HEK293 (cell line): ENCODE measurements around the gene MAP1LC3B2.

Experiments
- HOXD13 ChIP-seq: sonication (generic); formaldehyde crosslinking; IDR thresholded peaks from 2 replicates; pipeline ENCODE4 v1.8.0; 2022; ENCODE audit warnings: missing genetic modification reagents, borderline replicate concordance
- KLF9 ChIP-seq: fragments of 450-650 bp; formaldehyde crosslinking; IDR thresholded peaks from 2 replicates; pipeline ENCODE4 v1.5.1; 2016; ENCODE audit warnings: missing biosample characterization, missing genetic modification characterization, low read depth
- PRDM1 ChIP-seq: fragments of 450-650 bp; formaldehyde crosslinking; IDR thresholded peaks from 2 replicates; pipeline ENCODE4; 2016; ENCODE audit warnings: missing biosample characterization, missing genetic modification characterization
- ZBTB1 ChIP-seq: fragments of 450-650 bp; formaldehyde crosslinking; IDR thresholded peaks from 2 replicates; pipeline ENCODE4 v1.5.1; 2016; ENCODE audit warnings: missing biosample characterization, missing genetic modification characterization
- ZNF221 ChIP-seq: fragments of 450-650 bp; formaldehyde crosslinking; IDR thresholded peaks from 2 replicates; pipeline ENCODE4 v1.5.1; 2017; ENCODE audit warnings: missing biosample characterization, missing genetic modification characterization, borderline replicate concordance
- ZNF292 ChIP-seq: fragments of 450-650 bp; formaldehyde crosslinking; IDR thresholded peaks from 2 replicates; pipeline ENCODE4 v1.5.1; 2016; ENCODE audit warnings: low read depth, missing biosample characterization, missing genetic modification characterization, borderline replicate concordance
- ZNF623 ChIP-seq: fragments of 450-650 bp; formaldehyde crosslinking; IDR thresholded peaks from 2 replicates; pipeline ENCODE4 v1.5.1; 2016; ENCODE audit warnings: missing biosample characterization, missing genetic modification characterization
- ZNF624 ChIP-seq: fragments of 450-650 bp; formaldehyde crosslinking; IDR thresholded peaks from 2 replicates; pipeline ENCODE4 v1.5.1; 2017; ENCODE audit warnings: missing biosample characterization, missing genetic modification characterization
- ZSCAN23 ChIP-seq: fragments of 450-650 bp; formaldehyde crosslinking; IDR thresholded peaks from 2 replicates; pipeline ENCODE4 v1.5.1; 2016; ENCODE audit warnings: missing biosample characterization, missing genetic modification characterization
- TF ChIP-seq, protein P1 (sequence below): fragments of 450-650 bp; formaldehyde crosslinking; IDR thresholded peaks from 2 replicates; pipeline ENCODE4 v1.5.1; 2016; ENCODE audit warnings: missing biosample characterization, missing genetic modification characterization
- TF ChIP-seq, protein P2 (sequence below): fragments of 450-650 bp; formaldehyde crosslinking; optimal IDR thresholded peaks from 2 replicates; pipeline ENCODE3; 2016; ENCODE audit warnings: missing biosample characterization, mild to moderate bottlenecking, missing genetic modification characterization
- TF ChIP-seq, protein P3 (sequence below): fragments of 450-650 bp; formaldehyde crosslinking; conservative IDR thresholded peaks from 2 replicates; pipeline ENCODE4 v1.5.1; 2016; ENCODE audit warnings: low read depth, missing biosample characterization, missing genetic modification characterization
- TF ChIP-seq, protein P4 (sequence below): fragments of 450-650 bp; formaldehyde crosslinking; IDR thresholded peaks from 2 replicates; pipeline ENCODE4 v1.5.1; 2016; ENCODE audit warnings: missing biosample characterization, missing genetic modification characterization
- TF ChIP-seq, protein P5 (sequence below): fragments of 450-650 bp; formaldehyde crosslinking; IDR thresholded peaks from 2 replicates; pipeline ENCODE4 v1.5.1; 2016; ENCODE audit warnings: missing biosample characterization, missing genetic modification characterization
- TF ChIP-seq, protein P6 (sequence below): sonication (generic); formaldehyde crosslinking; IDR thresholded peaks from 2 replicates; pipeline ENCODE4 v1.8.1; 2022; ENCODE audit warnings: mild to moderate bottlenecking, moderate library complexity, missing genetic modification reagents
- TF ChIP-seq, protein P7 (sequence below): fragments of 450-650 bp; formaldehyde crosslinking; IDR thresholded peaks from 2 replicates; pipeline ENCODE4 v1.5.1; 2016; ENCODE audit warnings: missing biosample characterization, missing genetic modification characterization
- TF ChIP-seq, protein P8 (sequence below): fragments of 450-650 bp; formaldehyde crosslinking; conservative IDR thresholded peaks from 2 replicates; pipeline ENCODE4 v1.5.1; 2016; ENCODE audit warnings: low read depth, missing biosample characterization, missing genetic modification characterization

The MAP1LC3B2 gene

DNA sequence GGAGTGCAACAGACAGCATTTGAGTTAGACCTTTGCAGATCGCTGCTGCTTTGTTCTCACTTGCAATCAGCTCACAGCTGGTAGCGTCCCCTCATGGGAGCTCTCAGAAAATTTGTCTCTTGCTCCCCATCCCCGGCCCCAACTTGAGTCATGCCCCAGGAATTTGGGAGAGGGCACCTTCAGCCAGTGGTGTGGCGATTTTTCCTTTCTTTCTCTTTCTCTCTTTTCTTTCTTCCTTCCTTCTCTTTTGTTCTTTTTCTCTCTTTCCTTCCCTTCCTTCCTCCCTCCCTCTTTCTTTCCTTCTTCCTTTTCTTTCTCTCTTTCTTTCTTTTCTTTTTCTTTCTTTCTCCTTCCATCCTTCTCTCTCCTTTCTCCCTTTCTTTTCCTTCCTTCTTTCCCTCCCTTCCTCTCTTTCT lies 34.2 kb upstream of the MAP1LC3B2 start (continued):
- TF ChIP-seq, protein P1, sequence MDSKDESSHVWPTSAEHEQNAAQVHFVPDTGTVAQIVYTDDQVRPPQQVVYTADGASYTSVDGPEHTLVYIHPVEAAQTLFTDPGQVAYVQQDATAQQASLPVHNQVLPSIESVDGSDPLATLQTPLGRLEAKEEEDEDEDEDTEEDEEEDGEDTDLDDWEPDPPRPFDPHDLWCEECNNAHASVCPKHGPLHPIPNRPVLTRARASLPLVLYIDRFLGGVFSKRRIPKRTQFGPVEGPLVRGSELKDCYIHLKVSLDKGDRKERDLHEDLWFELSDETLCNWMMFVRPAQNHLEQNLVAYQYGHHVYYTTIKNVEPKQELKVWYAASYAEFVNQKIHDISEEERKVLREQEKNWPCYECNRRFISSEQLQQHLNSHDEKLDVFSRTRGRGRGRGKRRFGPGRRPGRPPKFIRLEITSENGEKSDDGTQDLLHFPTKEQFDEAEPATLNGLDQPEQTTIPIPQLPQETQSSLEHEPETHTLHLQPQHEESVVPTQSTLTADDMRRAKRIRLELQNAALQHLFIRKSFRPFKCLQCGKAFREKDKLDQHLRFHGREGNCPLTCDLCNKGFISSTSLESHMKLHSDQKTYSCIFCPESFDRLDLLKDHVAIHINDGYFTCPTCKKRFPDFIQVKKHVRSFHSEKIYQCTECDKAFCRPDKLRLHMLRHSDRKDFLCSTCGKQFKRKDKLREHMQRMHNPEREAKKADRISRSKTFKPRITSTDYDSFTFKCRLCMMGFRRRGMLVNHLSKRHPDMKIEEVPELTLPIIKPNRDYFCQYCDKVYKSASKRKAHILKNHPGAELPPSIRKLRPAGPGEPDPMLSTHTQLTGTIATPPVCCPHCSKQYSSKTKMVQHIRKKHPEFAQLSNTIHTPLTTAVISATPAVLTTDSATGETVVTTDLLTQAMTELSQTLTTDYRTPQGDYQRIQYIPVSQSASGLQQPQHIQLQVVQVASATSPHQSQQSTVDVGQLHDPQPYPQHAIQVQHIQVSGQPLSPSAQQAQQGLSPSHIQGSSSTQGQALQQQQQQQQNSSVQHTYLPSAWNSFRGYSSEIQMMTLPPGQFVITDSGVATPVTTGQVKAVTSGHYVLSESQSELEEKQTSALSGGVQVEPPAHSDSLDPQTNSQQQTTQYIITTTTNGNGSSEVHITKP (tag by site-specific recombination) = peak; percentile 77
- TF ChIP-seq ZNF624 (tag by site-specific recombination) (no peak), ZNF623 (tag by site-specific recombination) (no peak), ZNF221 (no peak), ZSCAN23 (tag by site-specific recombination) (no peak; the same call in 1 of the 2 replicates), HOXD13 (CRISPR knock-in tag) (no peak), ZBTB1 (tag by site-specific recombination) (no peak), KLF9 (tag by site-specific recombination) (no peak; the same call in 1 of the 2 replicates), ZNF292 (tag by site-specific recombination) (no peak), PRDM1 (tag by site-specific recombination) (peak; percentile 91; the same call in 1 of the 2 replicates)
- TF ChIP-seq, protein P2, sequence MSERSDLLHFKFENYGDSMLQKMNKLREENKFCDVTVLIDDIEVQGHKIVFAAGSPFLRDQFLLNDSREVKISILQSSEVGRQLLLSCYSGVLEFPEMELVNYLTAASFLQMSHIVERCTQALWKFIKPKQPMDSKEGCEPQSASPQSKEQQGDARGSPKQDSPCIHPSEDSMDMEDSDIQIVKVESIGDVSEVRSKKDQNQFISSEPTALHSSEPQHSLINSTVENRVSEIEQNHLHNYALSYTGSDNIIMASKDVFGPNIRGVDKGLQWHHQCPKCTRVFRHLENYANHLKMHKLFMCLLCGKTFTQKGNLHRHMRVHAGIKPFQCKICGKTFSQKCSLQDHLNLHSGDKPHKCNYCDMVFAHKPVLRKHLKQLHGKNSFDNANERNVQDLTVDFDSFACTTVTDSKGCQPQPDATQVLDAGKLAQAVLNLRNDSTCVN = no peak
- TF ChIP-seq, protein P3, sequence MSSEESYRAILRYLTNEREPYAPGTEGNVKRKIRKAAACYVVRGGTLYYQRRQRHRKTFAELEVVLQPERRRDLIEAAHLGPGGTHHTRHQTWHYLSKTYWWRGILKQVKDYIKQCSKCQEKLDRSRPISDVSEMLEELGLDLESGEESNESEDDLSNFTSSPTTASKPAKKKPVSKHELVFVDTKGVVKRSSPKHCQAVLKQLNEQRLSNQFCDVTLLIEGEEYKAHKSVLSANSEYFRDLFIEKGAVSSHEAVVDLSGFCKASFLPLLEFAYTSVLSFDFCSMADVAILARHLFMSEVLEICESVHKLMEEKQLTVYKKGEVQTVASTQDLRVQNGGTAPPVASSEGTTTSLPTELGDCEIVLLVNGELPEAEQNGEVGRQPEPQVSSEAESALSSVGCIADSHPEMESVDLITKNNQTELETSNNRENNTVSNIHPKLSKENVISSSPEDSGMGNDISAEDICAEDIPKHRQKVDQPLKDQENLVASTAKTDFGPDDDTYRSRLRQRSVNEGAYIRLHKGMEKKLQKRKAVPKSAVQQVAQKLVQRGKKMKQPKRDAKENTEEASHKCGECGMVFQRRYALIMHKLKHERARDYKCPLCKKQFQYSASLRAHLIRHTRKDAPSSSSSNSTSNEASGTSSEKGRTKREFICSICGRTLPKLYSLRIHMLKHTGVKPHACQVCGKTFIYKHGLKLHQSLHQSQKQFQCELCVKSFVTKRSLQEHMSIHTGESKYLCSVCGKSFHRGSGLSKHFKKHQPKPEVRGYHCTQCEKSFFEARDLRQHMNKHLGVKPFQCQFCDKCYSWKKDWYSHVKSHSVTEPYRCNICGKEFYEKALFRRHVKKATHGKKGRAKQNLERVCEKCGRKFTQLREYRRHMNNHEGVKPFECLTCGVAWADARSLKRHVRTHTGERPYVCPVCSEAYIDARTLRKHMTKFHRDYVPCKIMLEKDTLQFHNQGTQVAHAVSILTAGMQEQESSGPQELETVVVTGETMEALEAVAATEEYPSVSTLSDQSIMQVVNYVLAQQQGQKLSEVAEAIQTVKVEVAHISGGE = no peak
- TF ChIP-seq, protein P4, sequence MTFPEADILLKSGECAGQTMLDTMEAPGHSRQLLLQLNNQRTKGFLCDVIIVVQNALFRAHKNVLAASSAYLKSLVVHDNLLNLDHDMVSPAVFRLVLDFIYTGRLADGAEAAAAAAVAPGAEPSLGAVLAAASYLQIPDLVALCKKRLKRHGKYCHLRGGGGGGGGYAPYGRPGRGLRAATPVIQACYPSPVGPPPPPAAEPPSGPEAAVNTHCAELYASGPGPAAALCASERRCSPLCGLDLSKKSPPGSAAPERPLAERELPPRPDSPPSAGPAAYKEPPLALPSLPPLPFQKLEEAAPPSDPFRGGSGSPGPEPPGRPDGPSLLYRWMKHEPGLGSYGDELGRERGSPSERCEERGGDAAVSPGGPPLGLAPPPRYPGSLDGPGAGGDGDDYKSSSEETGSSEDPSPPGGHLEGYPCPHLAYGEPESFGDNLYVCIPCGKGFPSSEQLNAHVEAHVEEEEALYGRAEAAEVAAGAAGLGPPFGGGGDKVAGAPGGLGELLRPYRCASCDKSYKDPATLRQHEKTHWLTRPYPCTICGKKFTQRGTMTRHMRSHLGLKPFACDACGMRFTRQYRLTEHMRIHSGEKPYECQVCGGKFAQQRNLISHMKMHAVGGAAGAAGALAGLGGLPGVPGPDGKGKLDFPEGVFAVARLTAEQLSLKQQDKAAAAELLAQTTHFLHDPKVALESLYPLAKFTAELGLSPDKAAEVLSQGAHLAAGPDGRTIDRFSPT (tag by site-specific recombination) = 0 out of 2 replicates have a peak, but pooled peaks have one; percentile 29
- TF ChIP-seq, protein P5, sequence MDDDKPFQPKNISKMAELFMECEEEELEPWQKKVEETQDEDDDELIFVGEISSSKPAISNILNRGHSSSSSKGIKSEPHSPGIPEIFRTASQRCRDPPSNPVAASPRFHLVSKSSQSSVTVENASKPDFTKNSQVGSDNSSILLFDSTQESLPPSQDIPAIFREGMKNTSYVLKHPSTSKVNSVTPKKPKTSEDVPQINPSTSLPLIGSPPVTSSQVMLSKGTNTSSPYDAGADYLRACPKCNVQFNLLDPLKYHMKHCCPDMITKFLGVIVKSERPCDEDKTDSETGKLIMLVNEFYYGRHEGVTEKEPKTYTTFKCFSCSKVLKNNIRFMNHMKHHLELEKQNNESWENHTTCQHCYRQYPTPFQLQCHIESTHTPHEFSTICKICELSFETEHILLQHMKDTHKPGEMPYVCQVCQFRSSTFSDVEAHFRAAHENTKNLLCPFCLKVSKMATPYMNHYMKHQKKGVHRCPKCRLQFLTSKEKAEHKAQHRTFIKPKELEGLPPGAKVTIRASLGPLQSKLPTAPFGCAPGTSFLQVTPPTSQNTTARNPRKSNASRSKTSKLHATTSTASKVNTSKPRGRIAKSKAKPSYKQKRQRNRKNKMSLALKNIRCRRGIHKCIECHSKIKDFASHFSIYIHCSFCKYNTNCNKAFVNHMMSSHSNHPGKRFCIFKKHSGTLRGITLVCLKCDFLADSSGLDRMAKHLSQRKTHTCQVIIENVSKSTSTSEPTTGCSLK (tag by site-specific recombination) = no peak
- TF ChIP-seq, protein P6, sequence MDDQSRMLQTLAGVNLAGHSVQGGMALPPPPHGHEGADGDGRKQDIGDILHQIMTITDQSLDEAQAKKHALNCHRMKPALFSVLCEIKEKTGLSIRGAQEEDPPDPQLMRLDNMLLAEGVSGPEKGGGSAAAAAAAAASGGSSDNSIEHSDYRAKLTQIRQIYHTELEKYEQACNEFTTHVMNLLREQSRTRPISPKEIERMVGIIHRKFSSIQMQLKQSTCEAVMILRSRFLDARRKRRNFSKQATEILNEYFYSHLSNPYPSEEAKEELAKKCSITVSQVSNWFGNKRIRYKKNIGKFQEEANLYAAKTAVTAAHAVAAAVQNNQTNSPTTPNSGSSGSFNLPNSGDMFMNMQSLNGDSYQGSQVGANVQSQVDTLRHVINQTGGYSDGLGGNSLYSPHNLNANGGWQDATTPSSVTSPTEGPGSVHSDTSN (CRISPR knock-in tag) = no peak
- TF ChIP-seq, protein P7, sequence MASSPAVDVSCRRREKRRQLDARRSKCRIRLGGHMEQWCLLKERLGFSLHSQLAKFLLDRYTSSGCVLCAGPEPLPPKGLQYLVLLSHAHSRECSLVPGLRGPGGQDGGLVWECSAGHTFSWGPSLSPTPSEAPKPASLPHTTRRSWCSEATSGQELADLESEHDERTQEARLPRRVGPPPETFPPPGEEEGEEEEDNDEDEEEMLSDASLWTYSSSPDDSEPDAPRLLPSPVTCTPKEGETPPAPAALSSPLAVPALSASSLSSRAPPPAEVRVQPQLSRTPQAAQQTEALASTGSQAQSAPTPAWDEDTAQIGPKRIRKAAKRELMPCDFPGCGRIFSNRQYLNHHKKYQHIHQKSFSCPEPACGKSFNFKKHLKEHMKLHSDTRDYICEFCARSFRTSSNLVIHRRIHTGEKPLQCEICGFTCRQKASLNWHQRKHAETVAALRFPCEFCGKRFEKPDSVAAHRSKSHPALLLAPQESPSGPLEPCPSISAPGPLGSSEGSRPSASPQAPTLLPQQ (tag by site-specific recombination) = 0 out of 2 replicates have a peak, but pooled peaks have one; percentile 16
- TF ChIP-seq, protein P8, sequence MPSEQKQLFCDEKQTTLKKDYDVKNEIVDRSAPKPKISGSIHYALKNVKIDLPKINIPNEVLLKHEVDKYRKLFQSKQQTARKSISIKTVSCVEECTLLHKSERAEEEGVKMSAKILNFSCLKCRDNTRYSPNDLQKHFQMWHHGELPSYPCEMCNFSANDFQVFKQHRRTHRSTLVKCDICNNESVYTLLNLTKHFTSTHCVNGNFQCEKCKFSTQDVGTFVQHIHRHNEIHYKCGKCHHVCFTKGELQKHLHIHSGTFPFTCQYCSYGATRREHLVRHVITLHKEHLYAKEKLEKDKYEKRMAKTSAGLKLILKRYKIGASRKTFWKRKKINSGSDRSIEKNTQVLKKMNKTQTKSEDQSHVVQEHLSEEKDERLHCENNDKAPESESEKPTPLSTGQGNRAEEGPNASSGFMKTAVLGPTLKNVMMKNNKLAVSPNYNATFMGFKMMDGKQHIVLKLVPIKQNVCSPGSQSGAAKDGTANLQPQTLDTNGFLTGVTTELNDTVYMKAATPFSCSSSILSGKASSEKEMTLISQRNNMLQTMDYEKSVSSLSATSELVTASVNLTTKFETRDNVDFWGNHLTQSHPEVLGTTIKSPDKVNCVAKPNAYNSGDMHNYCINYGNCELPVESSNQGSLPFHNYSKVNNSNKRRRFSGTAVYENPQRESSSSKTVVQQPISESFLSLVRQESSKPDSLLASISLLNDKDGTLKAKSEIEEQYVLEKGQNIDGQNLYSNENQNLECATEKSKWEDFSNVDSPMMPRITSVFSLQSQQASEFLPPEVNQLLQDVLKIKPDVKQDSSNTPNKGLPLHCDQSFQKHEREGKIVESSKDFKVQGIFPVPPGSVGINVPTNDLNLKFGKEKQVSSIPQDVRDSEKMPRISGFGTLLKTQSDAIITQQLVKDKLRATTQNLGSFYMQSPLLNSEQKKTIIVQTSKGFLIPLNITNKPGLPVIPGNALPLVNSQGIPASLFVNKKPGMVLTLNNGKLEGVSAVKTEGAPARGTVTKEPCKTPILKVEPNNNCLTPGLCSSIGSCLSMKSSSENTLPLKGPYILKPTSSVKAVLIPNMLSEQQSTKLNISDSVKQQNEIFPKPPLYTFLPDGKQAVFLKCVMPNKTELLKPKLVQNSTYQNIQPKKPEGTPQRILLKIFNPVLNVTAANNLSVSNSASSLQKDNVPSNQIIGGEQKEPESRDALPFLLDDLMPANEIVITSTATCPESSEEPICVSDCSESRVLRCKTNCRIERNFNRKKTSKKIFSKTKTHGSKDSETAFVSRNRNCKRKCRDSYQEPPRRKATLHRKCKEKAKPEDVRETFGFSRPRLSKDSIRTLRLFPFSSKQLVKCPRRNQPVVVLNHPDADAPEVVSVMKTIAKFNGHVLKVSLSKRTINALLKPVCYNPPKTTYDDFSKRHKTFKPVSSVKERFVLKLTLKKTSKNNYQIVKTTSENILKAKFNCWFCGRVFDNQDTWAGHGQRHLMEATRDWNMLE (tag by site-specific recombination) = no peak
